Loucy (cell line): ENCODE results near the gene AHRR.

ENCODE experiments used
- EZH2phosphoT487 ChIP-seq: fragments of 200-600 bp; IDR thresholded peaks from 2 replicates; pipeline ENCODE4 v1.6.1; 2018; ENCODE audit warnings: antibody characterized with exemption, mild to moderate bottlenecking, moderate library complexity, borderline replicate concordance
- TF ChIP-seq, protein P1 (sequence below): fragments of 200-600 bp; sonication (generic); conservative IDR thresholded peaks from 2 replicates; pipeline ENCODE4 v1.5.1; 2014; ENCODE audit warnings: mild to moderate bottlenecking, antibody characterized with exemption, low read length

DNA sequence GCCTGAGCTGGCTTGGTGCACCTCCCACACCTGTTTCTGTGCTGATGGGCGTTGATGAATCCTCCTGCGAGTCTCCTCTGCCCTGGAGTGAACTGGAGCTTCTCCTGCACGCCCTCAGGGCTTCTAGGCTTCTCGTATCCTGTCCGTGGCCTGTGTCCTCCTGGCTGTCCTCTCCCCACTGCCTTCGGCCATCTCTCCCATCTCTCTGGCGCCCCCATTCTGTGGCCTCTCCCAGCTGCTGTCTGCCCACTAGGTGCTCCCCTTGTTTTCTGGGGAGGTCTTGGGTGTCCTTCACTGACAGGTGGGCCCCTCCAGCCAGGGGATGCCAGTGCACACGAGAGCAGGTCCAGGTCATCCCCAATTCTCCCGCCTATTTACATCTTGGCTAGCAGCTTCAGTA is 28.8 kb downstream of the AHRR start:
- TF ChIP-seq, protein P1, sequence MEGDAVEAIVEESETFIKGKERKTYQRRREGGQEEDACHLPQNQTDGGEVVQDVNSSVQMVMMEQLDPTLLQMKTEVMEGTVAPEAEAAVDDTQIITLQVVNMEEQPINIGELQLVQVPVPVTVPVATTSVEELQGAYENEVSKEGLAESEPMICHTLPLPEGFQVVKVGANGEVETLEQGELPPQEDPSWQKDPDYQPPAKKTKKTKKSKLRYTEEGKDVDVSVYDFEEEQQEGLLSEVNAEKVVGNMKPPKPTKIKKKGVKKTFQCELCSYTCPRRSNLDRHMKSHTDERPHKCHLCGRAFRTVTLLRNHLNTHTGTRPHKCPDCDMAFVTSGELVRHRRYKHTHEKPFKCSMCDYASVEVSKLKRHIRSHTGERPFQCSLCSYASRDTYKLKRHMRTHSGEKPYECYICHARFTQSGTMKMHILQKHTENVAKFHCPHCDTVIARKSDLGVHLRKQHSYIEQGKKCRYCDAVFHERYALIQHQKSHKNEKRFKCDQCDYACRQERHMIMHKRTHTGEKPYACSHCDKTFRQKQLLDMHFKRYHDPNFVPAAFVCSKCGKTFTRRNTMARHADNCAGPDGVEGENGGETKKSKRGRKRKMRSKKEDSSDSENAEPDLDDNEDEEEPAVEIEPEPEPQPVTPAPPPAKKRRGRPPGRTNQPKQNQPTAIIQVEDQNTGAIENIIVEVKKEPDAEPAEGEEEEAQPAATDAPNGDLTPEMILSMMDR = peak; percentile 73
- TF ChIP-seq EZH2phosphoT487 = no peak
